Measurements from ENCODE around the gene NFATC4.

Gene NFATC4

DNA sequence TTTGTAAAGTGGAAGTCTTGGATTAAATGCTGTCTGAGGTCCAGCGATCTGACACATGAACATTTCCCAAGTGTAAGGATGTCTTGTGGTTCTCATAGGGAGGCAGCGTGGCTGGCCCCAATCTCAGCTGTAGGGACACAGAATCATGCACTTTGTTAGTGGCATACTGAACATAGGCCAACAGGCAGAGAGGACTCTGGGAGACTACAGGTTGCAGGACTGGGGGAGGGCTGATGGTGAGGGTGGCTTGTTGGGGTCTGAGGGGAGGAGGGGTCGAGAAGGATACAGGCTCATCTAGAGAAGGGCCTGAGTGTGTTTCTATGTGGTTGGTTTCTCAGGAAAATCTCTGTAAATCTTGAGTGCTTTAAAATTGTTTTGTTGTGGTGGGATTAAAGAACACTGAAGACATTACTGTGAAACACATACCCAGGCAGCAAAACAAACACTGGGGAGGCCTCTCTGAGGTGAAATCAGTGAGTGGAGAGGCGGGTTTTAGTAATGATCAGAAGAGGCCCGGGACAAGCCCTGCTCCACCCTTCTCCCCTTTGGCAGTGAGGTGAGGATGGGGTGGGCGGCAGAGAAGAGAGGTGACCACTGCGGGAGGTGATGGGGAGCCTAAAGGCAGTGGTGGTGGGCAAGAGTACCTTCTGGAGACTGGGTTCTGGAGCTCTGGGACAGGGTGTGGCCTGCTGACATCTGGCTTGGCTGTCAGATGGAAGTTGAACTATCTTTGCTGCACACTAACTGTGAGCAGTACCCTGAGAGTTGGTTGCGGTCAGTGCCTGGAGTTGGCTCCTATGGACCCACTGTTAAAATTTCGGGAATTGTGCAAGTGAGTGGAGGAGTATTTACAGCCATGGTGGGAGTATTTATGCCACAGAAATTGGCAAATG lies 34.1 kb downstream of the NFATC4 start:
- H3K4me3 ChIP-seq (ENCODE audit: low read depth, low read length) = no peak overlapping the region
- TF ChIP-seq, protein P1, sequence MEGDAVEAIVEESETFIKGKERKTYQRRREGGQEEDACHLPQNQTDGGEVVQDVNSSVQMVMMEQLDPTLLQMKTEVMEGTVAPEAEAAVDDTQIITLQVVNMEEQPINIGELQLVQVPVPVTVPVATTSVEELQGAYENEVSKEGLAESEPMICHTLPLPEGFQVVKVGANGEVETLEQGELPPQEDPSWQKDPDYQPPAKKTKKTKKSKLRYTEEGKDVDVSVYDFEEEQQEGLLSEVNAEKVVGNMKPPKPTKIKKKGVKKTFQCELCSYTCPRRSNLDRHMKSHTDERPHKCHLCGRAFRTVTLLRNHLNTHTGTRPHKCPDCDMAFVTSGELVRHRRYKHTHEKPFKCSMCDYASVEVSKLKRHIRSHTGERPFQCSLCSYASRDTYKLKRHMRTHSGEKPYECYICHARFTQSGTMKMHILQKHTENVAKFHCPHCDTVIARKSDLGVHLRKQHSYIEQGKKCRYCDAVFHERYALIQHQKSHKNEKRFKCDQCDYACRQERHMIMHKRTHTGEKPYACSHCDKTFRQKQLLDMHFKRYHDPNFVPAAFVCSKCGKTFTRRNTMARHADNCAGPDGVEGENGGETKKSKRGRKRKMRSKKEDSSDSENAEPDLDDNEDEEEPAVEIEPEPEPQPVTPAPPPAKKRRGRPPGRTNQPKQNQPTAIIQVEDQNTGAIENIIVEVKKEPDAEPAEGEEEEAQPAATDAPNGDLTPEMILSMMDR (conservative IDR thresholded peaks at IDR 0.05; ENCODE audit: low read depth, low read length) = no peak
- DNase-seq (ENCODE audit: low read depth) = no peak

DNA sequence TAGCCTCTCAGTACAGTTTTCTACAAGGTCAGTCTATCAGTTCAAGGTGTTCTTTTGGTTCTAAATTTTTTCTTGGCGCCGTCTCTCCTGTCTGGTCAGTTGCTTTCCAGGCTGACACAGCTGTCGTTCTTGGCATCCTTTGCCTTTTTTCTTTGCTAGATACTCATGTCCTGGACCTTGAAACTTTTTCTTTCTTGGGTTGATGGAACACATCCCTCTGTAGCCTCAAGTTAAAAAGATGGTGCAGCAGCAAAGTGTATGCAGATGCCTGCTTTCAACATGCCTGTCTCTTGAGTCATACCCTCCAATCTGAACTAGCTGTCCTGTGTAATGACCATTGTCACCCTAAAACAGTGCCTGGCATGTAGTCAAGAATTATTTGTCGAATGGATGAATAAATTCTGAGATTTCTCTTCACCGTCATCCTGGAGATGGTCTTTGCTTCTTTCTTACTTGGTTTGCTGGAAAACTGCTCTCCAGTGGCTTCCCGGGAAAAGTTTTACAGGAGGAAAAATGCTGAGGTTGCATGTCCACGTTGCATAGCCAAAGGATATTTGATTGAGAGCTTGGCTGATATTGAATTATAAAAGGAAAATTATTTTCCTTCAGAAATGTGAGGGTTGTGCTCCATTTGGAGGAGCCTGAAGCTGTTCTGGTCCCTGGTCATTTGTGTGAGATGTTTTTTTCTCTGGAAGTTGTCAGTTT lies 35.5 kb downstream of the NFATC4 start:
- TF ChIP-seq, protein P1 (conservative IDR thresholded peaks at IDR 0.05; ENCODE audit: low read depth, low read length) = no peak
- DNase-seq (ENCODE audit: low read depth) = peak; percentile 24
- H3K4me3 ChIP-seq (ENCODE audit: low read depth, low read length) = no peak overlapping the region

DNA sequence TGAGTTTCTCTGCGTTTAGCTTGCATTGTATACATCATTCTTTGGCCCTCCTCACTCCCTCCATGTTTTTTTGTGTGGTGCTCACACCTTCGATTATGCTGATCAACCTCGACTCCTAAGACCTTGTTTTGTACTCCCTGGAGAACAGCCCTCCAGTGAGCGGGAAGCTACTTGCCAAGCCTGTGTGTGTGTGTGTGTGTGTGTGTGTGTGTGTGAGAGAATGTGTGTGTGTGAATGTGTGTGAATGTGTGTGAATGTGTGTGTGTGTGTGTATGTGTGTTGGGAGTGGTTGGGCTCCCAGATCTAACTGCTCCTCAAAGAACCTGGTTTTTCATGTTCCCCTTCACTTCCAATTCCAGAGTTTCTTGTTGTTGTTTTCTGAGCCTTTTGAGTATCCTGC lies 36.8 kb downstream of the NFATC4 start:
- TF ChIP-seq, protein P1 (conservative IDR thresholded peaks at IDR 0.05; ENCODE audit: low read depth, low read length) = no peak
- no peak overlapping the region for H3K4me3 ChIP-seq (ENCODE audit: low read depth, low read length)
- no peak for DNase-seq (ENCODE audit: low read depth)

DNA sequence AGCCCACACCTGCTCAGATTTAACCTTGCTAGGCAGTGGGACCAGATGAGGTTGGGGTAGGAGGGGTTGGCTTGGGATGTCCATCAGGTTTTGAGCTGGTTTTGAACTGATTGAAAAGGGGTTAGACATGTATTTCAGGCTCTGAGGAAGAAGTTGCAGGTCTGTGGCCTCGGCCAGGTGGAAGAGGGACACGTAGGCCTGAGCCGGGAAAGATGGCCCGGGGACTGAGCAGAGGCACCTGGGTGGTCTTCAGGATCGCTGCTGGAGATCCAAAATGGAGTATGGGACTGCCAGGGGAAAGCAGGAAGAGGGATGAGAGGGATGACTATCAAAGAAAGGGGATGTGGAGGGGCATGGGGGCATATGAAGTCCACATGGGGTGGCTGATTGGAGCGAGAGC lies 38.4 kb downstream of the NFATC4 start:
- no peak overlapping the region for H3K4me3 ChIP-seq (ENCODE audit: low read depth, low read length)
- no peak for DNase-seq (ENCODE audit: low read depth)
- TF ChIP-seq, protein P1 (conservative IDR thresholded peaks at IDR 0.05; ENCODE audit: low read depth, low read length) = no peak

DNA sequence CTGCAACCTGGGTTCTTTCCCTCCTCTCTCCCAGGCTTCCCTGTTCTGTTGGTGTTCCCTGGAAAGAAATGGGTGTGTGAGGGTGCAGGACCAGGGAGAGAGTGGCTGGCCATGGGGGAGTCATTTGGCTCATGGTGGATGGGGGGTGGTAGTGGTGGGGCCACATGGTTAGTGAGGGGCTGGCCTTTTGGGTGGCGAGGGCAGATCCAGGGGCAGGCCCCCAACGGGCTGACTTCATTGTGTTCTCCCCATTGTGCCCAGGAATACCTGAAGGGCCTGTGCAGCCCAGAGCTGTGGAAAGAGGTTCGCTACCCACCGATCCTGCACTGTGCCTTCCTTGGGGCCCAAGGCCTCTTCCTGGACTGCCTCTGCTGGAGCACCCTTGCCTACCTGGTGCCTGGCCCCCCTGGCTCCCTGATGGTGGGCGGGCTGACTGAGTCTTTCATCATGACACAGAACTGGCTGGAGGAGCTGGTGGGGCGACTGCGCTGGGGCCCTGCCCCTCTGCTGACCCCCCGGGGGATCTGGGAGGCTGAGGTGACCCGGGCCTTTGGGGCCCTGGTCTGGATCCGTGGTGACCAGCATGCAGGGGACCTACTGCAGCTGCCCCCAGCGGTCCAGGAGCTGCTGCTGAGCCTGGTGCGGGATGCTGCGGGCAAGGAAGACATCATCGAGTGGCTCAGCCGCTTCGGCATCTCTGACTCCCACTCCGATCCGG lies 39.8 kb downstream of the NFATC4 start:
- TF ChIP-seq, protein P1 (conservative IDR thresholded peaks at IDR 0.05; ENCODE audit: low read depth, low read length) = no peak
- DNase-seq (ENCODE audit: low read depth) = no peak
- no peak overlapping the region for H3K4me3 ChIP-seq (ENCODE audit: low read depth, low read length)

DNA sequence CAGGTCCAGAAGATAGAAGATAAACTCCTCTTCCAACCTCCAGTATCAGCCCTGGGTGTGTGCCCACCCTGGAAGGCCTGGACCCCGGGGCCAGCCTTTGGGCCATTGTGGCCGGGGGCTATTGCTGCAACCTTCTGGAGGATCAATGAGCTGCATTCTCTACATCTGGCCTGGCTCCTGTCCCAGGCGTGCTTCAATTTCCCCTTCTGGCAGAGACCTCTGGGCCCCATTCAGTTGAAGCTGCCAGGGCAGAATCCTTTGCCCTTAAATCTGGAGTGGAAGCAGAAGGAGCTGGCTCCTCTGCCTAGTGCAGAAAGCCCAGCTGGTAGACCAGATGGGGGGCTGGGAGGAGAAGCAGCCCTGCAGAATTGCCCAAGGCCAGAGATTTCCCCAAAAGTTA lies 40.8 kb downstream of the NFATC4 start:
- DNase-seq (ENCODE audit: low read depth) = no peak
- TF ChIP-seq, protein P1 (conservative IDR thresholded peaks at IDR 0.05; ENCODE audit: low read depth, low read length) = no peak
- H3K4me3 ChIP-seq (ENCODE audit: low read depth, low read length) = no peak overlapping the region

Measured in choroid plexus epithelial cell (primary cell).